Ascending aorta (tissue), 2 donors: ENCODE measurements around the gene SCN5A. TPM values are rescaled to one million over a fixed set of nuclear protein-coding genes. Genes with fewer than 3 reads are reported as not detected.

Experiments used
- DNase-seq, 2 donors: peaks; one replicate each; pipeline ENCODE4 v3.0.0-alpha.2; 2019; ENCODE audit warnings: low spot score in 2 of 2
- H3K27ac ChIP-seq, 2 donors: fragments of 200-600 bp; sonication (generic); one replicate each; pipeline ENCODE4 v1.5.1; 2016 to 2017; ENCODE audit warnings: mild to moderate bottlenecking in 1 of 2
- H3K27me3 ChIP-seq: fragments of 200-600 bp; sonication (generic); one replicate; pipeline ENCODE4 v1.5.1; 2017
- H3K36me3 ChIP-seq, 2 donors: fragments of 200-600 bp; sonication (generic); one replicate each; pipeline ENCODE4 v1.5.1; 2016
- H3K4me1 ChIP-seq, 2 donors: fragments of 200-600 bp; sonication (generic); one replicate each; pipeline ENCODE4 v1.5.1; 2016 to 2017; ENCODE audit warnings: mild to moderate bottlenecking in 1 of 2
- H3K4me3 ChIP-seq, 2 donors: fragments of 200-600 bp; sonication (generic); one replicate each; pipeline ENCODE4 v1.5.1; 2016 to 2017; ENCODE audit warnings: mild to moderate bottlenecking in 1 of 2
- H3K9me3 ChIP-seq, 2 donors: fragments of 200-600 bp; sonication (generic); one replicate each; pipeline ENCODE4 v1.5.1; 2016
- CTCF ChIP-seq, 3 experiments: fragments of 200-600 bp in 2 of 3; fragments of 450-650 bp in 1 of 3; sonication (generic) in 2 of 3; IDR thresholded peaks; one replicate each; pipeline ENCODE4 v1.5.1; 2016 to 2019; ENCODE audit warnings: antibody characterized with exemption in 3 of 3, mild to moderate bottlenecking in 1 of 3, moderate library complexity in 1 of 3
- intact Hi-C: fragments of 100-400 bp; cut with DNase I; formaldehyde crosslinking; loops from one replicate; pipeline ENCODE4 v1.15.1; 2023
- total RNA-seq: library from RNA; depleted of rRNA; stranded (reverse); fragments of >200 nt; gene quantifications from one replicate; pipeline ENCODE4 v1.1.0, GENCODE V29; 2016

Gene SCN5A
- total RNA-seq, 1 donor from 2014 or later, result 2.7 TPM

GRCh38 chr3:38689774-38690173 is 40.3 kb upstream of the SCN5A start:
- no peak overlapping the region for H3K4me3 ChIP-seq
- no peak for TF ChIP-seq CTCF (IDR thresholded peaks at IDR 0.05)
- no peak for DNase-seq
- no peaks in the 10 kb centered on the region for H3K27me3 ChIP-seq
- H3K27ac ChIP-seq, result no peak overlapping the region
- no peaks in the 10 kb centered on the region for H3K36me3 ChIP-seq
- intact Hi-C loops, result no loop called here
- no peaks in the 10 kb centered on the region for H3K9me3 ChIP-seq
- no peaks in the 10 kb centered on the region for H3K4me1 ChIP-seq

GRCh38 chr3:38689346-38689745 is 39.9 kb upstream of the SCN5A start:
- no peaks in the 10 kb centered on the region for H3K27me3 ChIP-seq
- TF ChIP-seq CTCF (IDR thresholded peaks at IDR 0.05), result no peak
- no peak overlapping the region for H3K27ac ChIP-seq
- H3K36me3 ChIP-seq, result no peaks in the 10 kb centered on the region
- H3K4me3 ChIP-seq, result no peak overlapping the region
- H3K9me3 ChIP-seq, result no peaks in the 10 kb centered on the region
- no peak for DNase-seq
- H3K4me1 ChIP-seq, result no peaks in the 10 kb centered on the region
- intact Hi-C loops, result no loop called here

GRCh38 chr3:38687321-38687720 is 37.8 kb upstream of the SCN5A start:
- no peaks in the 10 kb centered on the region for H3K36me3 ChIP-seq
- H3K4me3 ChIP-seq, result no peak overlapping the region
- TF ChIP-seq CTCF (IDR thresholded peaks at IDR 0.05), result no peak
- no peaks in the 10 kb centered on the region for H3K9me3 ChIP-seq
- no peak for DNase-seq
- intact Hi-C loops, result no loop called here
- no peaks in the 10 kb centered on the region for H3K27me3 ChIP-seq
- no peaks in the 10 kb centered on the region for H3K4me1 ChIP-seq
- H3K27ac ChIP-seq, result no peak overlapping the region

- intact Hi-C loops, result no loop called here
- Histone ChIP-seq H3K27me3 (no peaks in the 10 kb centered on the region), H3K4me1 (no peaks in the 10 kb centered on the region), H3K4me3 (no peak overlapping the region), H3K9me3 (no peaks in the 10 kb centered on the region), H3K36me3 (no peaks in the 10 kb centered on the region), H3K27ac (no peak overlapping the region)
- TF ChIP-seq CTCF (IDR thresholded peaks at IDR 0.05), result no peak
- no peak for DNase-seq
Measured at GRCh38 chr3:38684546-38684945, 35.1 kb upstream of the SCN5A start.

- Histone ChIP-seq H3K4me1 (no peaks in the 10 kb centered on the region), H3K27me3 (no peaks in the 10 kb centered on the region), H3K27ac (no peak overlapping the region), H3K36me3 (no peaks in the 10 kb centered on the region), H3K4me3 (no peak overlapping the region), H3K9me3 (no peaks in the 10 kb centered on the region)
- intact Hi-C loops, result no loop called here
- TF ChIP-seq CTCF (IDR thresholded peaks at IDR 0.05), result no peak
- DNase-seq, result no peak
Measured at GRCh38 chr3:38669668-38670067, 20.2 kb upstream of the SCN5A start.

GRCh38 chr3:38662544-38662943 is 13.1 kb upstream of the SCN5A start:
- Histone ChIP-seq H3K9me3 (peaks cover 0 to 5% of the 10 kb centered on the region in 2 donors), H3K4me3 (no peak overlapping the region), H3K36me3 (no peaks in the 10 kb centered on the region), H3K27me3 (no peaks in the 10 kb centered on the region), H3K4me1 (no peaks in the 10 kb centered on the region), H3K27ac (no peak overlapping the region)
- DNase-seq, result no peak
- no peak for TF ChIP-seq CTCF (IDR thresholded peaks at IDR 0.05)
- intact Hi-C loops, result no loop called here
